Measurements from ENCODE around the gene RNGTT. TPM values are rescaled to one million over a fixed set of nuclear protein-coding genes. Genes with fewer than 3 reads are reported as not detected.
A peak's percentile ranks its signal among the peaks of the same experiment; 100 is the strongest.

Gene RNGTT
- 38.8 and 40.8 TPM in 2 replicates for total RNA-seq (2014; rRNA removed; shearing (Covaris generic))

DNA sequence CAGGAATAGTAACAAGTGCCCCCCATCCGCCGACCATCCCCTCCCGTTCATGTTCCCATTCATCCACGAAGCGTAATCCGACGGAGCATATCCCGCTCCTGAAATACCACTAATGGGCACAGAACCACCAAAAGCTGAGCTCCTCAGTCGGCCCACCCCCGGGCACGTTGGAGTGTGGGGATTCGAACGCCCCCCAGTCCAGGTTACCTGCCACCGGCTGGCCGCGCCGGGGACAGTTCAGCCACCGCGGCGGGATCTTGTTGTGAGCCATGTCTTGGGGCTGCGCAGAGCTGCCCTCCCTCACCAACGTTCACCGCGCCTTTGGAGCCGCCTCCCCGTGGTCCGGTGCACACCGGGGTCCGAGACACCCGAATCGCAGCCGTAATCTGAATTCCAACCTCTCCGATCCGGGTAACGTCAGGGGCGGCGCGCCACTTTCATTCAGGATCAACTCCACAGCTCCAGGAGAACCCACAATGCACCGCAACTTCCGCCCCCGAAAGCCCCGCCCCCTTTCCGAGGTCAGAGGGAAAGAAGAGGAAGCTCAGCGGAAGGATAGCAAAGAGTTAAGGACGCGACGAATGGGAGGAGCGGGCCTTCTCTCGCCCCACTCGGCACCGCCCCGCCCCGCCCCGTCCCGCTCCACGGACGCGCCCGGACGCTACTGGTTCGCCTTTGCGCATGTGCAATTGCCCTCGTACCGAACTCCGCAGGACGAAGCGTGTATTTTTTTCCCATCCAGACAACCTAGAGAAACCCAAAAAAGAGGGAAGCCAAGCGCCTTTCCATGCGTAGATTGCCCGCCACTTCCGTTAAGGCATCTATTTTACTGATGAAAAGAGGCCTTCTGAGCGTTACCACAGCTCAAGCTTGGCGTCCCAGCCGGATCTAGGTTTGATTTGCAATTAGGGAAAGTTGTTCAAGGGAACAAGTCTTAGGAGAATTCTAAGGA, at the start of gene RNGTT:
TSS of gene RNGTT (minus strand) at position 480 of the 952 bp plus-strand sequence. CDS start at position 271, 209 bp downstream.
- H3K4me3 ChIP-seq: peak within 1 kb of the TSS; percentile 90
- no peaks in the 10 kb centered on the region for H3K4me1 ChIP-seq
- no peaks in the 10 kb centered on the region for H3K27me3 ChIP-seq
- H3K9me3 ChIP-seq (replicated peaks): 0 out of 2 replicates have a peak, but pooled peaks cover 8% of the 10 kb centered on the region
- DNase-seq: peak; percentile 99
- H3K27ac ChIP-seq: peak within 1 kb of the TSS; percentile 70
- H3K36me3 ChIP-seq: peaks cover 3% of the 10 kb centered on the region; the same call in 1 of the 2 replicates

DNA sequence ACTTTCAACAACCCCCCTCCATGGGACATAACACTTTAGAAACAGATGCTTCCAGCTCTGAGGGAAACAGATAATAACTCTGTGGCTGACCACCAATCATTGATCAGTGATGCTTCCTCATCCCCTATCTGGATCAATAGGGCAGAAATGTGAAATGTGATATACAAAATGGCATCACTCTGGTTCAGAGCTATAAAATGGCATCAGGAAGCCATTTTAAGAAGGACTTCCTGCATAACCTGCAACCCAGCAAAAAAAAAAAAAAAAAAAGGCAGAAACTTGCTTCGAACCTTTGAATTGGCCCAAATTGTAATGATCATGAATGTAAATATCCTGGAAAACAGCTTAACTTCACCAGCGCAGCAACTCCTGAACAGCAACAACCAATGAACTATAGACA, 48.0 kb upstream of the RNGTT start:
- H3K27ac ChIP-seq: no peak overlapping the region
- no peak overlapping the region for H3K4me3 ChIP-seq
- H3K36me3 ChIP-seq: no peaks in the 10 kb centered on the region
- H3K9me3 ChIP-seq (replicated peaks): no peaks in the 10 kb centered on the region
- no peaks in the 10 kb centered on the region for H3K4me1 ChIP-seq
- no peak for DNase-seq
- no peaks in the 10 kb centered on the region for H3K27me3 ChIP-seq

DNA sequence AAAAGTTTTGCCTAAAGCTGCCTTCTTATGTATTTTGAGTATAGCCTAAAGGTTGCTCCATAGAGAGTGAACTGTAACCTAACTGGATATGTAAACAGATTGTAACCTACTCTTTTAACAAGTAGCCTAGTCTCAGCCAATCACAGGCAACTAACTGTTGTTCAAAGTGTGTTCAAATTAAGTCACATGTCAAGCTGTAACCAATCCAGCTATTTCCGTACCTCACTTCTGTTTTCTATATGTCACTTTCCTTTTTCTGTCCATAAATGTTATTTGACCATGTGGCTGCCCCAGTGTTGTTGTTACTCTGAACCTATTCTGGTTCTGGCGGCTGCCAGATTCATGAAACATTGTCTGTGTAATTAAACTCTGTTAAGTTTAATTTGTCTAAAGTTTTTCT, 47.4 kb upstream of the RNGTT start:
- Histone ChIP-seq H3K4me1 (no peaks in the 10 kb centered on the region), H3K27ac (no peak overlapping the region), H3K4me3 (no peak overlapping the region), H3K9me3 (replicated peaks) (no peaks in the 10 kb centered on the region), H3K36me3 (no peaks in the 10 kb centered on the region), H3K27me3 (no peaks in the 10 kb centered on the region)
- DNase-seq: no peak

DNA sequence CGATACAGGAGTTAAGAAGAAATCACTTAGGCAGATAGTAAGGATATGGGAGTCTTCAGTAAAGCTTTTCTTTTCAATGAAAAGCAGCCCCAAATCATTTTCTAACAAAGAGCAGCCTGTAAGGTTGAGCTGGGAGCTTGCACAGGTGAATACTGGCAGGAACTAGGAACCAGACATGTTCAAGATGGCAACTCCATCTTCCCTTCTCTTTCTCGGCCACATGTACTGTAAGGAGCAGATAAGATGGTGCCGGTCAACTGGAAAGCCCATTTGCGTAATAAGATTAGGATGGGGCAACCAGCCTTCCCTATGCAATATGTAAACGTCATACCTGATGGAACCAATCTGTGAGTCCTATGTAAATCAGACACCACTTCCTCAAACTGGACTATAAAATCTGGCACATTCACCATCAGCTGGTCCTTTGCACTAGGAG, 46.2 kb upstream of the RNGTT start:
- H3K27me3 ChIP-seq: no peaks in the 10 kb centered on the region
- no peak overlapping the region for H3K4me3 ChIP-seq
- no peak overlapping the region for H3K27ac ChIP-seq
- H3K36me3 ChIP-seq: no peaks in the 10 kb centered on the region
- no peak for DNase-seq
- no peaks in the 10 kb centered on the region for H3K9me3 ChIP-seq (replicated peaks)
- H3K4me1 ChIP-seq: no peaks in the 10 kb centered on the region

DNA sequence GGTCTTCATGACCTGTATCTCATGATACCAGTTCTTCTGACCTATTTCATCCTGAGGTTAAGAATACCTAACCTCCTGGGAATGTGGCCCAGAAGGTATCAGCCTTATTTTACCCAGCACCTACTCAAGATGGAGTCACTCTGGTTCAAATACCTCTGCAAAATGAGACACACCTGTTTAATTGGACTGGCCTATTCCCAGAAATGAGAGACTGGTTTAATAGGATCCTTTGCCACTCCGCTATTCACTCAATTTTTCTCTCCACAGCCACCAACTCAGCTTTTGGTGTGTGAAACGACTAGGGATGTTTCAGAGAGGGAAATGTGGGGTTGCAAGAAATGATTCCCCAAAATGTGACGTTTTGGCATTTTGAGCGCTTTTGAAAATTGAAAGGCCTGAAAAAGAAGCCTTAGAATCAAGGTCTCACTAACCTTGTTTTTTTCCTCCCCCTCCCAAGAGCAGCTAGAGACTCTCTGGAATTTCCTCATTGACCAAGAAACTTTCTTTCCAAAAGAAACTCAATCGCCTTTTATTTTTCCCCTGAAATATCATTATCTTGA, 45.5 kb upstream of the RNGTT start:
- H3K9me3 ChIP-seq (replicated peaks): no peaks in the 10 kb centered on the region

DNA sequence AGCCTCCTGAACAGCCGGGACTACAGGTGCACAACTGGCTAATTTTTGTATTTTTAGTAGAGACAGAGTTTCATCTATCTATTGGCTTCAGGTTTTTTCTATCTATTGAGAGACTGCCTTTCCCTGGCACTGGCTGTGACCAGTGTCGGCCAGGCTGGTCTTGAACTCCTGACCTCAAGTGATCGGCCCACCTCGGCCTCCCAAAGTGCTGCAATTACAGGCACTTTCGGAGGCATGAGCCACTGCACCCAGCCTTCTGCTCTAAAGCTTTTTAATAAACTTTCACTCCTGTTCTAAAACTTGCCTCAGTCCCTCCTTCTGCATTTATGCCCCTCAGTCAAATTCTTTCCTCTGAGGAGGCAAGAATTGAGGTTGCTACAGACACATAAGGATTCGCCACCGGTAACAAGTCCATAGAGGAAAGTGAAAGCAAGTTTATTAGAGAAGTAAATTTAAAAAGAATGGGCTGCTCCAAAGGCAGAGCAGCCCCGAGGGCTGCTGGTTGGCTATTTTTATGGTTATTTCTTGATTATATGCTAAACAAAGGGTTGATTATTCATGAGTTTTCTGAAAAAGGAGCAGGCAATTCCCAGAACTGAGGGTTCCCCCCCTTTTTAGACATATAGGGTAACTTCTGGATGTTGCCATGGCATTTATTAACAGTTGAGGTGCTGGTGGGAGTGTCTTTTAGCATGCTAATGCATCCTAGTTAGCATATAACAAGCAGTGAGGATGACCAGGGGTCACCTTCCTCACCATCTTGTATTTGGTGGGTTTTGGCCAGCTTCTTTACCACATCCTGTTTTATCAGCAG, 44.8 kb upstream of the RNGTT start:
- Histone ChIP-seq H3K27ac (no peak overlapping the region), H3K9me3 (replicated peaks) (no peaks in the 10 kb centered on the region), H3K36me3 (no peaks in the 10 kb centered on the region), H3K4me1 (no peaks in the 10 kb centered on the region), H3K4me3 (peak overlapping the region; percentile 39), H3K27me3 (no peaks in the 10 kb centered on the region)
- no peak for DNase-seq

More for the DNA sequence above, 45.5 kb upstream of the RNGTT start:
- Histone ChIP-seq H3K4me1 (no peaks in the 10 kb centered on the region), H3K27me3 (no peaks in the 10 kb centered on the region), H3K4me3 (no peak overlapping the region), H3K27ac (no peak overlapping the region), H3K36me3 (no peaks in the 10 kb centered on the region)
- DNase-seq: no peak

DNA sequence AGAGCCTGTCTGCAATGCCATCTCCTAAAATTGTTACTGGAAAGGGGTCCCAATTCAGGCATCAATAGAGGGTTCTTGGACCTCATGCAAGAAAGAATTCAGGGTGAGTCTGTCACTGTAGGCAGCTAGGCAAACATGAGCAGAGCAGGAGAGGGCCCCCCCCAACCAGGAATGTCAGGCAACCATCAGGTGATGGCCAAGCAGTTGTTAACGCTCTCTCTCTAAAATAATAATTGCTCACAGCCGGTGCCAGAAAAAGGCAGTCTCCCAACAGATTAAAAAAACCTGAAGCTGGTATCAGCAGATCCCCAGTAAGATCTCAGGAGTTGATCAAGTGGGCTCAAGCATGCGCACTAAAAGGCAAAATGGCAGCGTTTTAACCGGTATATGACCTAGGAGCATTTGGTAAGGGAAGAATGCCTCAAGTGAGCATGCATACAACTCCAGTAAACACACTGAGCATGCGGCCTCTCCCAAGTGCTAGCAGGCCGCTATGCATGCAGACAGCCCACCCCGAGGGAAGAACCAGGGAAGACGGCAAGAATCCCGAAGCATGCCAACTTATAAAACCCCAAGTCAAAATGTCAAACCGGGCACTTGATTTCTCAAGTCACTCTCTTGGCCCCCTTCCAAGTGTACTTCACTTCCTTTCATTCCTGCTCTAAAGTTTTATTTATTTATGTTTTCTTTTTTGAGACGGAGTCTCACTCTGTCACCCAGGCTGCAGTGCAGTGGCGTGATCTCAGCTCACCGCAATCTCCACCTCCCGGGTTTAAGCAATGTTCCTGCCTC, 44.0 kb upstream of the RNGTT start:
- Histone ChIP-seq H3K27me3 (no peaks in the 10 kb centered on the region), H3K9me3 (replicated peaks) (no peaks in the 10 kb centered on the region), H3K36me3 (no peaks in the 10 kb centered on the region), H3K27ac (no peak overlapping the region), H3K4me3 (peak overlapping the region; percentile 39), H3K4me1 (no peaks in the 10 kb centered on the region)
- DNase-seq: peak; percentile 13 to 45

DNA sequence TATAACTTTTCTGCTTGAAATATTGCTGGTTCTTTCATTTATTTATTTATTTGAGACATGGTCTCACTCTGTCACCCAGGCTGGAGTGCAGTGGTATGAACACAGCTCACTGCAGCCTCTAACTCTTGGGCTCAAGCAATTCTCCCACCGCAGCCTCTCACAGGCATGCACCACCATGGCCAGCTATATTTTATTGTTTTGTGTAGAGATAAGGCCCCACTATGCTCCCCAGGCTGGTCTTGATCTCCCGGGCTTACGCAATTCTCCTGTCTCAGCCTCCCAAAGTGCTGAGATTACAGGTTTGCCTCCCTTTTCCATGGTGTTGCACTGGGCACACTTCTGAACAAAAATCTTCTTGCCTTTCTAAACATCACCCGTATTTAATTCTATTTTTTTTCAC, 39.1 kb upstream of the RNGTT start:
- H3K27ac ChIP-seq: no peak overlapping the region
- no peak overlapping the region for H3K4me3 ChIP-seq
- DNase-seq: no peak
- no peaks in the 10 kb centered on the region for H3K27me3 ChIP-seq
- no peaks in the 10 kb centered on the region for H3K9me3 ChIP-seq (replicated peaks)
- no peaks in the 10 kb centered on the region for H3K4me1 ChIP-seq
- no peaks in the 10 kb centered on the region for H3K36me3 ChIP-seq

DNA sequence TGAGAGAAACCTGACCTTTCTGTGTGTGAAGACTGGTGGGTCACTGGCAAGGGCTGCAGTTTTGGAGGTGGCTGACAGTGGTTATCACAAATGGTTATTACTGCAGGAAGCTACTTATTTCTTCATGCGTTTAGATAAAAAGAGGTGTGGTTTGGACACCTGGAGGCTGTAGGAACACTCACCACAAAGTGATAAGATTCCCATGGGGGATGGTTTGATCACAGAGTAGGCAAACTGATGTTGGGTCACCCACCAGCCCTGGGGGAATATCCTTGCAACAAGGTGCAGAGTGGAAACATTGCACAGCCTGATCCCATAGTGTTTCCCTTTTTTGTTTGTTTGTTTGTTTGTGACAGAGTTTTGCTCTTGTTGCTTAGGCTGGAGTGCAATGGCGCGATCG, 33.9 kb upstream of the RNGTT start:
- Histone ChIP-seq H3K36me3 (no peaks in the 10 kb centered on the region), H3K4me1 (no peaks in the 10 kb centered on the region), H3K9me3 (replicated peaks) (no peaks in the 10 kb centered on the region), H3K27me3 (no peaks in the 10 kb centered on the region), H3K27ac (no peak overlapping the region), H3K4me3 (no peak overlapping the region)
- DNase-seq: no peak

DNA sequence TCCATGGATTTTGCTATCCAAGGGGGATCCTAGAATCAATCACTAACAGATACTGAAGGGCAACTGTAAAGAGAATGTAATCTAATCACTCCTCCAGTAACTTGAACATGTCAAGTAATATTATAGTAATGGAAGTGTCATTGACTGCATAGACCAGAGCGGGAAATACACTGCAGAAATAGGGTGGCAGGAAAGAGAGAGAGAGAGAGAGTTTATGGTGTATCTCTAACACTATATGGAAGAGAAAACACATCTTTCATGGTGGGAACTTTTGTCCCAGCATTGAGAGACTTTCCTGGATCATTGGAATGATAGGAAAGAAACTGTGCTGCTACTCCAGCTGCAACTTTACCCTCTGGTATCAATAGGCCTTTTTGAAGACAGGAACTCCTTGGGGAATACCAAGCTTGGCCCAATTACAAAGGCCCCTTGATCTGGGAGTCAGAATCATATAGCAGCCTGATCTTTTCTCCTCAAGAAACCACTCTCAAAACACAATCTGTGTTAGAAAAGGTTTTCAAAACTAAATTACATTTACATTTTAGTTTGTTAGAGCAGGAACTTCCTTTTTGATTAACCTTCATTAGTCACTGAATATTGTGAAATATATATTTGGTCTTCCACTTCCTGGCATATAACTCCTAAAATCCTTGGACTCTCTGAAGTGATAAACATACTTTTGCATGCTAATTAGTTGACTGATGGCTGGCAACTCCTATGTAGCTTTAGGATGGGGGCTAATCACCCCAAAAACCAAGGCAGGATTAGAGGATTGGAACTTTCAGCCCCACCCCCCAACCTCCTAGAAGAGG, 29.5 kb upstream of the RNGTT start:
- Histone ChIP-seq H3K9me3 (replicated peaks) (no peaks in the 10 kb centered on the region), H3K4me3 (no peak overlapping the region), H3K27me3 (no peaks in the 10 kb centered on the region), H3K27ac (no peak overlapping the region), H3K4me1 (no peaks in the 10 kb centered on the region), H3K36me3 (no peaks in the 10 kb centered on the region)
- DNase-seq: peak in 1 of 2 experiments; percentile 18

DNA sequence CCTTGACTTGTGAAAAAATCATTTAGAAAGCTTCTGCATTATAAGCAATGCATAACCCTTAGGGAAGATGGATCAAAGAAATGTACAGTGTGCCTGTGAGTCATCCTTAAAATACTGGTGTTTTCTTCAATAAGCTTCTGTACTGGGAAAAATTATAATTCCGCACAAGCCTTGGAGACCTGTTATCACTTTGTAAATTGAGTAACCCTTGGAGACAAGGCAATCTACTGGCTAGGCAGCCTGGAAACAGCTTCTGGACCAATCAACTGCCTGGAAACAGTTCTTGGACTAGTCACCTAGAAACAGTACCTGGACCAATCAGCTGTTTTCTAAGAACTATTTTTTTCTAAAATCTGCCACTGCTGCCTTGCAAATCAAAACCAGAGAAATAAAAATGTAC, 25.8 kb upstream of the RNGTT start:
- H3K4me3 ChIP-seq: no peak overlapping the region
- H3K4me1 ChIP-seq: no peaks in the 10 kb centered on the region
- H3K9me3 ChIP-seq (replicated peaks): no peaks in the 10 kb centered on the region
- no peak for DNase-seq
- H3K27me3 ChIP-seq: no peaks in the 10 kb centered on the region
- no peaks in the 10 kb centered on the region for H3K36me3 ChIP-seq
- H3K27ac ChIP-seq: no peak overlapping the region

DNA sequence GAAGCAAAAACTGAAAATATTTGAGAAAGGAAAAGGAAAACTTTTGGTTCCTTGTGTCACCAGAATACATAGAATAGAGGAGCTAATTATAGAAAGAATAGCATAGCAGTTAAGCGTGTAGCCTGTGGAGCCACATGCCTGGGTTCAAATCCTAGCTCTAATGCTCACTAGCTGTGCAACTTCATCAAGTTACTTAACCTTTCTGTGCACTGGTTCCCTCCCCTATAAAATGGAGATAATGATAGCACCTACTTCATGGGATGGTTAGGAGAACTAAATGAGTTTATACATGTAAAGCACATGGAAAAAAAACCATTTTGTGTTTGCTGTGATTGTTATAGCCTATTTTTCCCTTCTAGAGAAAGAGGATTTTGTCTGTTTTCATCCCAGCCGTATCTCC, 24.5 kb upstream of the RNGTT start:
- Histone ChIP-seq H3K27me3 (no peaks in the 10 kb centered on the region), H3K4me3 (no peak overlapping the region), H3K4me1 (peaks cover under 1% of the 10 kb centered on the region; the same call in 1 of the 2 replicates), H3K9me3 (replicated peaks) (no peaks in the 10 kb centered on the region), H3K27ac (no peak overlapping the region), H3K36me3 (no peaks in the 10 kb centered on the region)
- no peak for DNase-seq

DNA sequence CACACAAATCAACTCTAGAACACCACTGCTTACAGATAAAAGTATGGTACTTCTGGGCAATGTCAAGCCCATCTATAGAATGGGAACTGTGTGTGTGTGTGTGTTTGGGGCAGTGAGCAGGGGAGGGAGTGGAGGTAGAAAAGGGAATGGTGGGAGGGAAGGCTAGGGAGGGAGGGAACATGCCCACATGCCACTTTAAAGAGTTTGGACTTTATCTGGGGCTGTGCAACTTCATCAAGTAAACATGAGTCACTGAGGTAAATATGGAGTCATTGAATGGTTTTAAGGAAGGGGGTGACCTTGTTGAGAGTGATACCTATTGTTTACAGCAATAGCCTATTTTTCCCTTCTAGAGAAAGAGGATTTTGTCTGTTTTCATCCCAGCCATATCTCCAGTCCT, 22.5 kb upstream of the RNGTT start:
- H3K36me3 ChIP-seq: no peaks in the 10 kb centered on the region

More for the DNA sequence above, 22.5 kb upstream of the RNGTT start:
- Histone ChIP-seq H3K9me3 (replicated peaks) (no peaks in the 10 kb centered on the region), H3K4me3 (no peak overlapping the region), H3K27ac (no peak overlapping the region), H3K4me1 (peaks cover 3% of the 10 kb centered on the region; the same call in 1 of the 2 replicates), H3K27me3 (no peaks in the 10 kb centered on the region)
- DNase-seq: no peak
